GDM1 (cell line): ENCODE data around the gene FAM200C.
"Not testable (repeated sequence)": the region's sequence is repeated elsewhere in the genome, so short reads cannot be mapped to it uniquely, and the experiment has no call there.

Experiments
- DNase-seq: peaks from one replicate; lab custom pipeline; 2025; lab: John Stamatoyannopoulos, UW

FAM200C gene

GRCh38 chr5:160399402-160400353 is at the start of gene FAM200C:
TSS of gene FAM200C (minus strand) at chr5:160400054. CDS start at chr5:160395490, 4,564 bp downstream.
- DNase-seq: peak; percentile 78

DNA sequence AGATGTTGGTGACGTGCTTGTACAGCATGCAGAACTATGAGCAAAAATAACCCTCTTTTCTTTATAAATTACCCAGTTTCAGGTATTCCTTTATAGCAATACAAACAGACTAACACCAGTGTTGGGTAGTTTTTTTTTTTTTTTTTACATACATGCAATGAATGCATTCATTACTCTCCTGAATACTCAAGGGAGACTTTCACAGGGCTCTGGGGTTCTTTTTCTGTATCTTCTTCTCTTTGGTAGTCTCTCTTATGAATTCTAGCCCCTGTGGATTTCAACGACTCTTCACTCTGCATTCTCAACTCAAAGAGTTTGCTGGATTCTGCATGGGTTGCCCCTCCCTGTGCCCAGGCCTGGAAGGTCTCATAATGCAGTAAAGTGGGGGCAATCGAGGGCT is 49.6 kb upstream of the FAM200C start:
- DNase-seq: no peak

DNA sequence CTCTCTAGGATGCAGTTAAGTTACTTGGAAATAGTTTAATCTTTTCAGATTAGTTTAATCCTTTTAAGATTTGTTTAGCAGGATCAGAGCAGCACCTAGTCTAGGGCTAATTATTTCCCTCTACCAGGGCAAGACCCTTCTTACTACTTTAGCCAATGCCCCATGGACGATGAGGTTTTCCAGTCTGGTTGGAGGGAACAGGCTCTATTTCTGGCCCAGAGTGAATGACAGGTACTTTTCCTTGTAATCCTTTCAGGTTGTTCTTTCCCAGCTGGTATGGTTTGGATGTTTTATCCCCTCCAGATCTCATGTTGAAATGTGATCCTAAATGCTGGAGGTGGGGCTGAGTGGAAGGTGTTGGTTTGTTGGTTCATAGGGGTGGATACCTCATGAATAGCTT is 49.0 kb upstream of the FAM200C start:
- DNase-seq: no peak

DNA sequence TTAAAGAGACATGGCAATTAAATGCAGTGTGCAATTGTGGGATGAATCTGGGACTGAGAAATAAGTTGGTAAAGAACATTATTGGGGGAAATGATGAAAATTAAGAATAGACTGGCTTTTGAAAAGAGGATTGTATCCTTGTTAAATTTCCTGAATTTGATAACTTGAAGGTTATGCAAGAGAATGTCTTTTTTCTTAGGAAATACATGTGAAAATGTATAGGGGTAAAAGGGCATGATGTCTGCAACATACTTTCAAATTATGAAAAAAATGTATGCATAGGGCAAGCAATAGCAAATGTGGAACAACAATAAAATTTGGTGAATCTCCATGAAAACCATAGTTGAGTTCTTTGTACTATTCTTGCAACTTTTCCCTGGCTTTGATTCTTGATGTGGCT is 45.9 kb upstream of the FAM200C start:
- no peak for DNase-seq

DNA sequence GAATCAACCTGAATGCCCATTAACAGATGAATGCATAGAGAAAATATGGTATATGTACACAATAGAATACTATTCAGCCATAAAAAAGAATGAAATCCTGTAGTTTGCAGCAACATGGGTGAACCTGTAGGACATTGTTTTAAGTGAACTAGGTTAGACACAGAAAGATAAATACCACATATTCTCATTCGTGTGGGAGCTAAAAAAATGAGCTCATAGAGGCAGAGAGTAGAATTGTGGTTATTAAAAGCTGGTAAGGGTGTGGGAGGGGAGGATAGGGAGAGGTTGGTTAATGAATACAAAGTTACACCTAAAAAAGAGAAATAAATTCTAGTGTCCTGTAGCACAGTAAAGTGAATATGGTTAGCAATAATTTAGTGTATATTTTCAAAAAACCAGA is 45.3 kb upstream of the FAM200C start:
- no peak for DNase-seq

DNA sequence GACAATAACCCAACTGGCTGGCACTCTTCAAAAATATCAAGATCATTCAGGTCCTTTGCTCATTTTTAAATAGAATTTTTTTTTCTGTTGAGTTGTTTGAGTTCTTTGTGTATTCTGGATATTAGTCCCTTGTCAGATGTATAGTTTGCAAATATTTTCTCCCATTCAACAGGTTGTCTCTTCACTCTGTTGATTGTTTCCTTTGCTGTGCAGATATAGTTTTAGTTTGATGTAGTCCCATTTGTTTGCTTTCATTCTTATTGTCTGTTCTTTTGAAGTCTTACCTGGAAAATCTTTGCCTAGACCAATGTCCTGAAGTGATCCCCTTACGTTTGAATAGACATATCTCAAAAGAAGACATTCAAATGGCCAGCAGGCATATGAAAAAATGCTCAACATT is 44.6 kb upstream of the FAM200C start:
- no peak for DNase-seq

GRCh38 chr5:160442824-160443431 is 43.1 kb upstream of the FAM200C start:
- DNase-seq: no peak

DNA sequence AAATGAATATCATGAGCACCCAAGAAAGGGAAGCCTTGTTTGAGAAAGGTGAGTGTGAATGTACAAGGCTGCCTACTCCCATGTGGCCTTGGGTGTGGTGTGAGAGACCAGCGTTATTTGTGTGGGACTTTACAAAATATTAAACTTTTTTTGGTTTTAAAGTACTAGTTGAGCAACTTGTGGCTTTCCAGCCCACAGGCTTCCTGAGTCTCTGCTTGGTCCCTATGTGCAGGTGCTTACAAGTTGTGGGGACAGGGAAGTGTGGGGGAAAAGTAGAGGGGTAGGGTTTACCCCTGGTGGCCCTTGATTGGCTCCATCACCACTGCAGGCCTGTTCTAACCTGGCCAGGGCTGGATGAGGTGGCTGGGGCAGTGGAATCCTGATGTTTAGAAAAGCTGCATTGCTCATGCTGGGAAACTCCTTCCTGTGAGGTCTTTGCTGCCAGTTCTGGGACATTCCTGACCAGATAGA is 41.5 kb upstream of the FAM200C start:
- DNase-seq: peak; percentile 7

DNA sequence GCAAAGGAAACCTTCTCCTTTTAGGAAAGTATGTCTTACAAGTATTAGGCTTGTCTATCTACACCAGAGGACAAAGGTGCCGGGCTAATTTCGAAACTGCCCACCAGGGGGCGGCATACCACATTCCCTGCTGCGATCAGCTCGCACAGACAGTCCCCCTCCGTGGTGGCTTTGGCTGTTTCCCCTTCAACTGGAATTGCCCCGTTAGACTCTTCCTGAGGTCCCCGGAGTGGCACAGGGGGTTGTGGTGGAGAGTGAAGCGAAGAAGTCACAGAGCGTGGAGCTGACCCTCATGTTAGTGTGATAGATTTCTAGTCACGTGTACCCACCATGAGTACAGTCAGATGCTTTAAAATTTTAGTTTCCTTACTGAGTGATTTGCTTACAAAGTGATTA is 39.3 kb upstream of the FAM200C start:
- peak; percentile 84 for DNase-seq

- peak; percentile 67 for DNase-seq
These were observed 38.7 kb upstream of the FAM200C start for GRCh38 chr5:160438316-160439204.

- DNase-seq: no peak
These were observed 37.4 kb upstream of the FAM200C start for GRCh38 chr5:160437271-160437670.

DNA sequence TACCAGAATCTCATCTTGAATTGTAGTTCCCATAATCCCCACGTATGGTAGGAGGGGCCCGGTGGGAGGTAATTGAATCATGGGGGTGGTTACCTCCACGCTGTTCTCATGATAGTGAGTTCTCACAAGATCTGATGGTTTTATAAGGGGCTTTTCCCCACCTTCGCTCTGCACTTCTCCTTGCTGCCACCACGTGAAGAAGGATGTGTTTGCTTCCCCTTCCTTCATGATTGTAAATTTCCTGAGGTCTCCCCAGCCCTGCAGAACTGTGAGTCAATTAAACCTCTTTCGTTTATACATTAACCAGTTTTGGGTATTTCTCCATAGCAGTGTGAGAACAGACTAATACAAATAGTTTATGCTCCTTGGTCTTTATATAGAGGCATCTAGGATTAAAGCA is 36.8 kb upstream of the FAM200C start:
- DNase-seq: not testable (repeated sequence)

DNA sequence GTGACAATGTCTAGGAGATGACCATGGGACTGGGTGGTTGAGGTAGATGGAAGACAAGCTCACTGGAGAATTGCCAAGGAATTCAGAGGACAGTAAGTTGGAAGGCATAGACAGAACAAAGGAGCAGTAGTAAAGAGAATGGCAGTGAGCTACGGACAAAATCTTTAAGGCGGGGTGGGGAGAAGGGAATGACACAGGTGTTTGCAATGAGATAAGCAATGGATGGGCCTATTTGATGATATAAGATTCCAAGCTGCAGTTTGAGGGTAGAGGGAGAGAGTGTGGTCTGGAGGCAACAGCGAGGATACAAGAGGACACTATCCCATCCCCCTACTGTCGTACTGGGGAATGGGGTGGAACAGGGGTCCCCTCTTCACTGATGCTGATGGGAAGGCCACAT is 36.2 kb upstream of the FAM200C start:
- no peak for DNase-seq

- DNase-seq: no peak
These were observed 35.7 kb upstream of the FAM200C start for GRCh38 chr5:160435532-160435931.

GRCh38 chr5:160434022-160434531 is 34.2 kb upstream of the FAM200C start:
- no peak for DNase-seq

GRCh38 chr5:160432787-160433186 is 32.9 kb upstream of the FAM200C start:
- DNase-seq: no peak

DNA sequence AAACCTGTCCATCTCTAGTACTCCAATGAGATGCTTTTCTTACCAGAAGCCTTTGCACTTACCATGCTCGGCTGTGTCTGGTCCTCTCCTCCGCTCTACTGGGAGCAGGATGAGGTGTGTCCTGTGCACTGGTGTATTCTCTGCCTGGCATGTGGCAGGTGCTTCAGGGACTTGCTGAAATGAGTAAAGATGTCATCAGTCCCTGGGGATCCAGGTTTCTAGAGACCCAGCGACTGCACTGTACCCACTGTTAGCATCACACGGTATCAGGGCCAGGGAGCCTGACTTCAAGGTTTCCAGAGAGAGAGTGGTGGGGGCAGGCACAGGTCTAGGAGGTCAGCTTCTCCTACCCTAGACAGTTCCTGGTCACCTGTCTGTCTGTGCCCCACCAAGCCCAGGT is 32.3 kb upstream of the FAM200C start:
- DNase-seq: no peak

DNA sequence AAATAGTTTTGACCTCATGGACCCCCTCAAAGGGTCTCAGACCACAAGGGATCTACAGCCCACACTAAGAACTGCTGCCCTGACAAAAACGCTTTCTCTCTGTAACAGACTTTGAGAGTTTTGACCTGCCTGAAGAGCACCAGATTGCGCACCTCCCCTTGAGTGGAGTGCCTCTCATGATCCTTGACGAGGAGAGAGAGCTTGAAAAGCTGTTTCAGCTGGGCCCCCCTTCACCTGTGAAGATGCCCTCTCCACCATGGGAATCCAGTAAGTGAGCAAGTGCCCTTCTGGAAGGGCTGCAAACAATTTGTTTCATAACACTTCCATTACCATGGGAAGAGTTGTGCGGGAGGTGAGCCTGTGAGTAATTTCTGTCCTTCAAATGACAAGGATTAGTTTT is 27.8 kb upstream of the FAM200C start:
- no peak for DNase-seq

GRCh38 chr5:160423099-160423498 is 23.2 kb upstream of the FAM200C start:
- DNase-seq: no peak

- DNase-seq: peak; percentile 90
These were observed 21.9 kb upstream of the FAM200C start, which contains the start of gene PTTG1 for GRCh38 chr5:160421625-160422258. TSS of gene PTTG1 (plus strand) at chr5:160421855. CDS start at chr5:160422313, 458 bp downstream.

GRCh38 chr5:160420331-160420610 is 20.4 kb upstream of the FAM200C start:
- no peak for DNase-seq
